Endometrium (tissue), 2 donors: ENCODE results near the gene PTPRF.

ENCODE experiments used
- FAIRE-seq: peaks from 2 replicates; lab custom pipeline; 2012; peaks lifted over from hg19 to GRCh38; lab: Jason Lieb, UNC
- donor health status: control.
- donor health status: control.

The PTPRF gene

DNA sequence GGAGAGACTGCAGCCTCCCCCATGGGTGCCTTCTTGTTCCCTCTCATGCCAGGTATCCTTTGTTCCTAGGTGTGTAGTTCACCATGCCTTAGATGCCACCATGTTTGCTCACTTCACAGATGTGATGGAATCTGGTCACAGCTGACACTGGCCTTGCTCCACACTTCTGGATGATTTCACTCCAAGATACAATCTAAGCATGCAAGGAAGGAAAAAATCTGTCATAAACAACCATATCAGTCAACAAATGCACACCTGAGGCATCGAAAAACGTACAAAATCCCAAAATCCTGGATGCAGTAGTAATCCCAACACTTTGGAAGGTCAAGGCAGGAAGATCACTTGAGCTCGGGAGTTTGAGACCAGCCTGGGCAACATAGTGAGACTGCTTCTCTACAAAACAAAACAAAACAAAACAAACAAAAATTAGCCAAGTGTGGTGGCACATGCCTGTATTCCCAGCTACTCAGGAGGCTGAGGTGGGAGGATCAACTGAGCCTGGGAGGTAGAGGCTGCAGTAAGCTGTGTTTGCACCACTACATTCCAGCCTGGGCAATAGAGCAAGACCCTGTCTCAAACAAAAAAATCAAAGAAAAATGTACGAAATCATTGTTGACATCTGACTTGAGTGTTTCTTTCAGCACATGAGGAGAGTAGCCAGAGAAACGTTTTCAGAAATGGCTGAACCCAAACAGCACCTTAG lies 17.1 kb upstream of the PTPRF start:
- no peak for FAIRE-seq

DNA sequence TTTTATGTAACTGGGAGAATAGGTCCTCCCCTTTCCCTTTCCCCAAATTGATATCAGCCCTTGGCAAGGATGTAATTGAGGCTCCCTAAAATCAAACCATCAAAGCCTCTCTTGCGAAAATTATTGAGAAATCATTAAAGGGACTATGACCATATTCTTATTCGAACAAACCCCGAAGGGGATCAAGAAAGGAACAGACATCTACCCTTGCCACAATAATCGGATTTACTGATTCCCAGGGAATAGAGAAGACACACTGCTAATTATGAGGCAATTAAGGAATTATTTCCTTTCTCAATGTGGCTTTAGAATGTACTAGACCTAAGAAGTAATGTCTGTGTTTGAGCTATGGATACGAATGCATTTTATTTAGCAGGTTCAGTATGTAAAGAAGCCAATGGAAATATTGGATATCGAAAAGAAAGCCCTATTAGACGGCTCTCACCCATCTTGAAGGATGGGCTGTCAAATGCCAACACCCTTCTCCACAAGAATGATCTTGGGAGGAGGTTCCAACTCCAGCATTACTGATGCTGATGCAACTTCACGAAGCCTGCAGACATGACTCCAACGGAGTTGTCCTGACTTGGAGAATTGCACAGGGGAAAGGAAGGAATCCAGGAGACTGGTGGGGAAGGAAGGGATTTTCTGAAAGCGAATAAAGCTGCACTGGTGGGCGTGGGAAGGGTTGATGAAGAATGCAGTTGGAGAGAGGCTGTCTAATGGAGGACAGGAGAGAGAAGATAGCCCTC lies 11.6 kb upstream of the PTPRF start:
- no peak for FAIRE-seq

DNA sequence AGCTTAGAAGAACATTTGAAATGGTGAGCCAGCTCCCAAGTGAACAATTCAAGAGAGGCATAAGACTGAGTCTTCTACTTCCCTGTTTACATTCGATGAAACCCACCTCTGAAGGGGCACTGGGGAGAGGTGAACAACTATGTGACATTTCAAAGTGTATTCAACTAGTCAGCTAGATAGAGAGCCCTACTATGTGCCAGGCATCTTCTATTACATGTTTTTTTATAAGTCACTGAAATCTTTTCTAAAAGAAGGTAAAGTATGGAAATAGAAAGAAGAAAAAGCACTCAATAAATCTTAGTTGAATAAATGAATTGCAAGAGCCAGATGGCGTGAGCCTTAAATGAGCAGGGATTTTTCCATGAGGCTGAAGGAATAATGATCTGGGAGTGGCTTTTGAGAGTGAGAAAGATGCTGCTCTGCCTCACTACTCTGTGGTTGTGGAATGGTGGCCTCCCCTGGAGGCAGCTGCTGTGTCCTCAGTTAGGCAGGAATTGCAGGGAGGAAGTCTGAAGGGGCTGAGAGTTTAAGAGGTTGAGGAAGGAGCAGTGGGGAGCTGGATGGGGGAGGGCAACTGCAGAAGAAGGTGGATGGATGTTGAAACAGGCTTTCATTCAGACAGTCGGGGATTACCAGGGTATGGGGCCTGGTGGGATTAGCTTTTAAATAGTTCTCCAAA lies 10.4 kb upstream of the PTPRF start:
- no peak for FAIRE-seq

DNA sequence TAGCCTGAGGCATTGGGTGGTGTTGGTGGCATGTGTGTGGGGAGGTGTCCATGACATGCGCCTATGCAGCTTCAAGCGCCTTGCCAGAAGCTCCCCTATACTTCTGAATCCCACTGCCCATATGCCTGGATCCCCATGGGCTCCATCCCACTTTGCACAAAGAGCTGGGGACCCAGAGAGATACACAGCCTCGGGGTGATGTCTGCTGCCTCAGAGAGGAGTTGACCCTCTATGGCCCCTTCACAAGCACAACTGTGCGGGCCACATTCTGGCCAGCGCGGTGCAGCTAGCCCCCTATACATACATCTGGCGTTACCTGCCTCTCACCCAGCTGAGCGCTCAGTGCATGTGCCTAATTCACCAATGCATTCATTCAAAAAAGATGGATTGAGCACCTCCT lies 9.6 kb upstream of the PTPRF start:
- FAIRE-seq: no peak

DNA sequence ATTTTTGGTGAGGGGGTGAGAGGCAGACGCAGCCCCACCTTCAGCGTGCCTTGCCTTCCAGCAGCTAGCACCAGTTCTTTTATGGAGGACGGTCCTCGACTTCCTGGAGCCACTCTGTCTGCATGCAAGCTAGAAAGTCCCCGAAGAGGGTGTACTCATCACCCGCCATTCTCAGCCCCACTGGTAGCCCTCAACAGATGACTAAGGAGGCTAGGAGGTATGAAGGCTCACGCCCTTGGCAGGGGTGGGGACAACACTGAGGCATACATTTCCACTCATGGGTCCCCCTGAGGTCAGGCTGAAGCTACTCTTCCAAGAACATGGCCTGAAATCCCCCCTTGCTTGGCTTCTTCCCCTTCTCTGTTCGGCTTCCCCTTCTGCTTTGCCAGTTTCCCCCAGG lies 8.9 kb upstream of the PTPRF start:
- FAIRE-seq: no peak

DNA sequence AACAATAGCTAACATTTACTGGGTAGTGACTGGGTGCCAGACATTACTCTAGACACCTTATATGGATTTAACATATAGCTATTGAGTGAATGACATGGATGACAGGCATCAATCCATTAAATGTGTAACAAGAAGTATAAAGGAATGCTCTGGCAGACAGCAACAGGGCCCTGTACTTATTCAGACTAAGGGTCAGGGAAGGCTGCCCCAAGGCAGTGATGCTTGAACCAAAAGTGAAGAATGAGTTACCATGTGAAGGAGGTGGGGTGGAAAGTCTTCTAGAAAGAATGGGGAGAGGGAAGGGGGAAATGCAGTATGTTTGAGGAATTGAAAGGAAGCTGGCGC lies 8.3 kb upstream of the PTPRF start:
- FAIRE-seq: no peak

DNA sequence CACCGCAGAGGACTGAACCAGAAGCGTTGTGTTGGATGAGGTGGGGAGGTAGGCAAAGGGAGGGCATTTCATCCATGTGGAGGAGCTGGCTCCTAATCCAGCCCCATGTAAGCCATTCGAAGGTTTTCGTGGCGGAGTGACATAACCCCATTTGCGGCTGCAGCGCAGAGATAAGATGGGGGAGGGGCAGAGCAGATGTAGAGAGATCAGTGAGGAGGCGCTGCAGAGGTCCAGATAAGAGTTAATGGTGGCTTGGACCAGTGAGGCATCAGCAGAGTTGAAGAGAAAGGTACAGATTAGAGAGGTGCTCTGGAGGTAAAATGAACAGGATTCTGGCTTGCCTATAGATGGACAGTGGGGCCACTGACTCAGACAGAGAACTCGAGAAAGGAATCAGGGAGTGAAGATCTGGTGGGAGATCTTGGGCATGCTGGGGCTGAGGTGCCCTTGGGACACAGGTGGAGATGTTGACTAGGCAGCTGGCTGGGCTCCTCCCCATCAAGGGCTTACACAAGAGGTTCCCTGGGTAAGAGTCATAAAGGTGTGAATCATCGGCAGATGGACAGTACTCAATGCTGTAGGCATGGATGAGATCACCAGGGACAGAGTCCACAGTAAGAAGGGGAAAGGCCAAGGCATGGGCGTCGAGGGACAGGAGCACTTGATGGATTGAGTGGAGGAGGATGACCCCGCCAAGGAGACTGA lies 7.8 kb upstream of the PTPRF start:
- FAIRE-seq: no peak

DNA sequence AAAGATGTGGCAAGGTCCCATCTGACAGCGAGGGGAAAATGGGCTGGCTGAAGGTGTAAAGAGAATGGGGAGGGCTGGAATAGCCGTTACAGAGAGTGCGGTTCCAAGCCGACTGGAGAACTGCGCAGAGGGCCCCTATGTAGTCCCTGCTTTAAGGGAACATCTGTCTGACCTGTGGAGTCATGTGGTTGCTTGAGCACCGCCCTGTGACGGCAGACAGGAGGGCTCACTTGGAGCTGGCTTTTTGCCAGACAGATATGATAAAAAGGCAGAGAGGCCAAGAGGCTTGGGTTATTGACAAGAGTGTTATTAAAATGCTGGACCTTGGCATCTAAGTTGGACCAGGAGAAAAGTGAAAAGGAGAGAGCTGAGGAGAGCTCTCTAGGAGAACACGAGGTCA lies 5.9 kb upstream of the PTPRF start:
- FAIRE-seq: no peak

DNA sequence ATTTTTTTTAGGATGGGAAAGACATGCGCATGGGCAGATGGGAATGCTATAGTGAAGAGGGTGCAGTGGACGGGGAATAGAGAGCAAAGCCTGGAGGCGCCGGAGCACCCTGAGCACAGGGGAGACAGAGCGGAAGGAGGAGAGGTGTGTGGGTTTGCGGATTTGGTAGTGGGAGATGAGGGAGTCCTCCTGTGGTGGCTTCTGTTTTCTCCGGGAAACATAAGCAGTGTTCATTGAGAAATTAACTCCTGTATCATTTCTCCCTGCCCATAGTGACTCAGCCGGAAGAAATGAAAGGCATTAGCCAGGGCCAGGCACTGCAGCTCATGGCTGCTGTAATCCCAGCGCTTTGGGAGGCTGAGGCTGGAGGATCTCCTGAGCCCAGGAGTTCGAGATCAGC lies 4.7 kb upstream of the PTPRF start:
- no peak for FAIRE-seq

DNA sequence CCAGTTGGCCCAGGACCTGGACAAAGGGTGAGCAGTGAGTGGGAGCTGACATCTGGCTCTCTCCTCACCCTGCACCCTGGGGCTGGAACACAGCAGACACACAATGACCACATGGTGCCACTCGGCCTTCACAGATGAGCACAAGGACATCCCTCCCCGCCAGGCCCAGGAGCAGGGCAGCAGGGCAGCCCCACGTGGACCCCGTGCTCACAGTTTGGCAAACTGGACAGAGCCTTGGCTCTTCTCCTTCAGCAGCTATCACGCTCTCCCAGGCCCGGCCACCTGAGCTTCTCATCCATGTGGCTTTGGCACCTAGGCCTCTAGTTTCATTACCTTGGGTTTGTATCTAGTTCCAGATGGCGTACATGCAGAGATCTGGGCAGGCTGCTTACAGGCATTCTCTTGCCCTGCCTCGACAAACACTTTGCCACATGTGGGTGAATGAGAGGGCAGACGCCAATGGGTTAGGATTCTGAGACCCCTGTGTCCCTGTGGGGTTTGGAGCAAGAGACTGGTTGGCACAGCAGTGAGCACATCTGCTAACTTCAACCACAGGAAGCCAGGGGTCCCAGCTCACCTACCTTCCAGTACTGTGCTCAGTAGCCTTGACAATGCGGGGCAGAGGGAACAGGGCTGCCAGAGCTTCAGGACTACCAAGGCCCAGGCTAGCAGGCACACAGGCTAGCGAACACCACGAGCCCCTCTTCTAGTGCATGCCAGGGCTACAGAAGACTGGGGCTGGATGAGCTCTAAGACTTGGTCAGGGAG lies 3.4 kb upstream of the PTPRF start:
- FAIRE-seq: no peak

DNA sequence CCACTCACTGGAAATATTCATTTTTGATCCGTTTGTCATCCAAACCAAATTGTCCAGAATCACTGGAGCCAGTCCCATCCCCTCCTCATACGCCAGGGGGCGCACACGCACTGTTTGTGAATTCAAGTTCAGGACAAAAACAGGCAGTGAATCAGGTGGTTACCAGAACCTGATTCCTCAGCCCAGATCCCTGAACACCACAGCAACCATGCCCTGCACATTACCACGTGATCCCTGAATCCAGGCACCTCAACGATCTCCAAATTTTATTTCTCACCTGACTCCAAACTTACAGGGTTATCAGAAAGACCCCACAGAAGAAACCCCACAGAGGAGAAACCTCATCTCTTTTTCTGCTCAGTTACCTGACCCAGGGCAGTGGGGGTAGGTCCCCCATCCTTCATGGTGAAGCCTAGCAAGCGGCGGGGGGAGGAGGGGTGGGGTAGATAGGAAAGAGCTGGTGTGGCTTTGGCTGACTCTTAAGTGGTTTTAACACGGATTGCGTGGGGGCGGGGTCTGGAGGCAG lies 1.4 kb upstream of the PTPRF start:
- peak; percentile 86 for FAIRE-seq

DNA sequence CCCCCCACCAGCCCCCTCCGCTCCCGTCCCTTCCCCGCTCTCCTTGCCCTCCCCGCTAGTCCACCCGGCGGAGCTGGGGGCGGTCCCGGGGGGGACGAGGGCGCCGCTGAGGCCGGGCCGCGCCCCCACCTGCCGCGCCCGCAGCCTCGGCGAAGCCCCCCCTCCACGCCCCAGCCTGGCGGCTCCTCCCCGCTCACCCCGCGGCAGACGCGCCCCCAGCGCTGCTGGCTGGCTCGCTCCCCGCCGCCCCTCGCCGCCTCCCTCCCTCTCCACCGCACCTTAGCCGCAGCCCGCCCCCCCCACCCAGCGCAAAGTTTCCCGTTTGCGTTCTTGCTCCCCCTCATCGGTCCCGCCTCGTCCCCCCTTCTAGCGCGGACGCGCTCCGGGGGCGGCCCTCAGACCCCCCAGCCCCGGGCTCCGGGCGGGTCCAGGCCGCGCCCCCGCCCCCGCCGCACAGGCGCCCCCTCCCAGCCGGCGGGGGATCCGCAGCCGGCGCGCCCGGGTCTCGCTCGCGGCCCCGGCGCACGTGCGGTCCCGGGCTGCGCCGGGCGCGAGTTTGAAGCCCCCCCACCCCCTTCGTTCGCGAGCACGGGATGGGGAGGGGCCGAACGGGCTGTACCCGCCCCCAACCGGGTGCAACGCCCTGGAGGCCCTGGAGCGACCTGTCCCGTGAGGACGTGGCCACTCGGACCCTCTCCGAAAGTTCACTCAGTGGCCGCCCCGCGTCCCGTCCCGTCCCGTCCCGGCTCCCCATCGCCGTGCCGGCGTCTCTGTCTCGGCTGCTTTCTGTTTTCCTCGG lies 623 bp downstream of the PTPRF start:
- no peak for FAIRE-seq

DNA sequence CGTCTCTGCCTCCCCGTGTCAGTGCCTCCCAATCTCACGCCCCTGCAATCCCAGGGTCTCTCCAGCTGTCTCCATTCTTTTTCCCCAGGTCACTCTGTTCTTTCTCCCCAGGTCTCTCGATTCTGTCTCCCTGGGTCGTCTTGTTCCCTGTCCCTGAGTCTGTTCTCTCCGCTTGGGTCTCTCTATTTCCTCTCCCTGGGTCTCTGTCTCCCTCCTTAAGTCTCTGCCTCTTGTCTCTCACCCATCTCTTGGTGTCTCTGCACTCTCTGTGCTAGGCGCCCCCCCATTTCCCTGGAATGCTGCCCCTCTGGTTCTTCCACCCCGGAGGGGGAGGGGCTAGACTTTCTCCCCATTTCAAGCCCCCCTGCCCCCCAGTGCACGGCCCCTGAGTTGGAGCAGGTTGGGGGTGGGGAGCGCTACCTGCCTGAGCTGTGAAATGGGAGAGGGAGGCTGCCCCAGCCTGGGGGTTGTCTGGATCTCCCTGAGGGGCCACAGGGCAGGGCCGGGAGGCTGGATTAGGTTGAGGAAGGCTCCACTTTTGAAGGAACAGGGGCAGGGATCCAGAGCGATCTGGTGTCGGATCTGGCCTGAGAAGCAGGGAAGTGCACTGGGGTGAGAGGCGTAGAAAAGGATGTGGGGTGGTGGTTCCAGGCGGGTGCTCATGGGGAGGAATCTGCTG lies 1.4 kb downstream of the PTPRF start:
- no peak for FAIRE-seq

DNA sequence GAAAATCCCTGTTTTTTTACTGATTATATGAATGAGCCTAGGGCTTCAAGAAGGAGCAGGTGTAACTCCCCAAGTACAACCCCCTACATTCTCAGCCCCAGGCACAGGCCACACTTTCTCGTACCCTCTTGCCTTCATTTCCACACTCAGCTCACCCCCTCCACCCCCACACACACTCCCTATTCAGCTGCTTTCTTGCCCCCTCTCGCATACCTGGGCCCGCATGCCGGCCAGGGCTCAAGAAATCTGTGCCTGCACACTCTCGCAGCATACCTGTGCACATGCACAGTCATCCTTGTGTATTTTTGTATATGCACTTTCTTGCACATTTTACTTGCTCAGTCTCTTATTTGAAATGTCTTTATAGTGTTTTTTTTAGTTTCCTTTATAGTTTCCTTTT lies 2.0 kb downstream of the PTPRF start:
- FAIRE-seq: no peak

DNA sequence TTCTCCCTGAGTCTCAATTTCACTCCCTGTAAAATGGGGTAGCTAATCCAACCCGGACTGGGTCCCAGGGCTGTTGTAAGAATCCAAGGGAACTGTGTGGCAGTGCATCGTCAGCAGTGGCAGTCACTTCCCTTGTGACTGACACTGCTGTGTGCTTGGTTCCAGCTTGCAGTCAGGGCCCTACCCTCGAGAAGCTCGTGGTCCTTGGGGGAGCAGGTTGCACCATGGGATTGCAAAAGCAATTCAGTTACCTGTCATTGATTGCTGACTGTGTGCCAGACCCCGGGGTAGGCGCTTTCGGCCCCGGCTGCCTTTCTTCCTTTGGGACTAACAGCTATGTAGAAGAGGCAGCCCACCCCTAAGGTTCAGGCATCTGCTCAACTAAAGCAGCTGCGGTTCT lies 2.9 kb downstream of the PTPRF start:
- FAIRE-seq: no peak

DNA sequence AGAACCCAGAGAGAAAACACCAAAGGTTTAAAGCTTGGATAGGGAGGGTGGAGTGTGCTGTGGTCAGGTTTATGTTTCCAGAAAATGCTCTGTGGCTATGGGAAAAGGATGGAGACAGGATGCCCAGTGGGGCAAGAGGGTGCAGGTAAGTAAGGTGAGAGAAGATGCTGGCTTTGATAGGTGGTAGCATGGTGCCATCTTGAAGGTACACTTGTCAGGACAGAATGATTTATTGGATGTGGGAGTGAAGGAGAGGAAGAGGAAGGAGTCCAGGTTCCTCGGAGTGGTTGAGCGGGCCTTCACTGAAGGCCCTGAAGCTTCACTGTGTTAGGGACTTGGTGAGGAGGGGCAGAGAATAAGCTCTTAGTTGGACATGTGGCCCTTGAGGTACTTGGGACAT lies 3.6 kb downstream of the PTPRF start:
- no peak for FAIRE-seq

DNA sequence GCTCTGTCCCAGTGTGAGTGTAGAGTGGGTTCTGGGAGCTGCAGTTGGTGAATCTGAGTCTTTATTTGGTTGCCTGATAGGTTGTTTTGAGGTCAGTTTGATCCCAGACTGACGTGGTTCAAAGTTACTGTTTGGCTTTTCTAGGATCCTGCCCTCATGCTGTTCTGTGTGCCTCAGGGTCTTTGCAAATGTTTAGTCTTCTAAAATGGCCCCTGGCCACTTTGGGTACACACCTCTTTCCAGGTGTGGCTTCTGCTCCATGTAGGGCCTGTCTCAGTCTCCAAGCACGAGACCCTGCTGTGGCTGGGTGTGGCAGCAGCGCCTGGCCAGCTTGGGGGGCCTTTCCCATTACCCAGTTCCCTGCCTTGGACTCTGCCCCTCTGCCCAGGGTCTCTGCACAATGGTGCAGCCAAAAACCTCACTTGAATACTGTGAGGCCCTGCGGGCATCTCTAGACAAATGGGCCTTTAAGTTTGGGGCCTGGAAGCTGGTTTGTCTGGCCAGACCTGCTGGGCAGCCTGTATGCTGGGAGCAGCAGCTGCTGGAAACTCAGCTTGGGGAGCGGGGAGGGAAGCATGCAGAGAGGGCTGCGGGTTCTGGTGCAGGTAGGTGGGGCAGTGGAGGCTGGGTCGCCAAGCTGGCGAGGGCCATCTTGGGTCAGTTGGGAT lies 5.6 kb downstream of the PTPRF start:
- FAIRE-seq: no peak

DNA sequence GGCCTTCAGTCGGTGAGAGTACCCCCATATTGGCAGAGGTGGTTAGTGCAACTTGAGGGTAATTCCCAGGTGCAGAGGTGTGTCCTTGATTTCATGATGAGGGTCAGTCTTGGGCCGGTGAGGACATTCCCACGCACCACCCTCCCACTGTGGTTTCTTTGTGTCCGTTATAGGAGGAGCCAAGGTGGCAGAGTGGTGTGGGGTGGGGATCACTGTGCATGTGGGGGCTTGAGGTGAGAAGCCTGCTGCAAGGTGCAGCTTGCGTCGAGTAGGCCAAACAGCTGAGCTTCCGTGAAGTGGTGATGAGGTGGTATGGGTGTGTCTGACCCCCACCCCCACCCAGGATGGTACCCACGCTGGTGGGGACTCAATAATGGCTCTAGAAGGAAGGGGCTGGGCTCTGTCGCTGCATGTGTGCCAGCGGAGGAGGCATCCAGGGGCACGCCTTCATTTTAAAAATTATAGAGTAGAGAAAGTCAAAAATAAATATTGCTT lies 6.2 kb downstream of the PTPRF start:
- no peak for FAIRE-seq

DNA sequence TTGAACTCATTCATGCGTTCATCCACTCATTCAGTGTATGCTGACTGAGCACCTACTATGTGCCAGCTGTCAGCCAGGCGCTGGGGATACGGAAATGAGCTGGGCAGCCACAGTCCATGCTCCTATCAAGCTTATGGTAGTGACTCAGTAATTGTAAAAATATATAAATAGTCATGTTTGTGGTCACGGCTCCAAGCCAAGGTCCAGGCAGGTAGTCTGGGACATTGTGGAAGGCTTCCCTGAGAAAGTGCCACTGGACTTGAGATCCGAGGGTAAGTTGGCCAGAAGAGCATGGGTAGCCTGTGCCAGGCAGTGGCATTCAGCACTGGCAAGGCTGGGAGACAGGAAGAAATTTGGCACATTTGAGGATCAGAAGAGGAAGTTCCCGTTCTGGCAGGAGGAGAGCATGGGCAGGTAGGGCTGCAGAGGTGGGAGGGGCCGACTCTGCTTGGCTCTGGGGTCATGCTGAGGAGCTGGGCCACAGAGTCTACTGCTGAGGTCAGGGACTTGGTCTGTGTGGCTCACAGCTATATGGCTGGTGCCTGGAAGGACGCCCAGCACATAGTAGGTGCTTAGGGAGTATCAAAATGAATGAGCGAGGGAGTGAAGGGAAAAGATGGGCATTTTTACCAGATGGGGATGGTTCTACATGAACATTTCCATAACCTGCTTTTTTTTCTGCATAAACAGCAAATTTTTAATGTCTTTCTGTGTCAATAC lies 6.9 kb downstream of the PTPRF start:
- FAIRE-seq: no peak
